Measurements from ENCODE around the gene GALNT18. TPM values are rescaled to one million over a fixed set of nuclear protein-coding genes. Genes with fewer than 3 reads are reported as not detected.

GALNT18 gene
- total RNA-seq, 2 experiments from 2014 or later = 6.8 to 7.4 TPM

GRCh38 chr11:11436715-11437313, 185.0 kb downstream of the GALNT18 start:
- Mint-ChIP-seq H3K36me3 (ENCODE audit: low read depth) (no peaks in the 10 kb centered on the region), H3K4me1 (ENCODE audit: low read depth) (no peaks in the 10 kb centered on the region), H3K27me3 (peaks cover 2% of the 10 kb centered on the region), H3K9me3 (no peaks in the 10 kb centered on the region), H3K4me3 (no peak overlapping the region), H3K27ac (no peak overlapping the region)
- ChIA-PET CTCF (no interaction called here), POLR2A (no interaction called here)
- intact Hi-C loops (cut with micrococcal nuclease) = no loop called here
- no peak for ATAC-seq
- no peak for DNase-seq
- TF ChIP-seq CTCF (IDR thresholded peaks at IDR 0.05) = no peak

- ATAC-seq (no peak), DNase-seq (no peak)
- intact Hi-C loops (cut with micrococcal nuclease) = no loop called here
- ChIA-PET POLR2A (no interaction called here), CTCF (interaction anchor here (2.0 kb wide), 1 partner anchor 10 kb away, joined by 5 read pairs; no protein-coding TSS in a partner anchor)
- H3K4me3 Mint-ChIP-seq = no peak overlapping the region
- H3K9me3 Mint-ChIP-seq = no peaks in the 10 kb centered on the region
- peaks cover 2% of the 10 kb centered on the region for H3K27me3 Mint-ChIP-seq
- no peak for TF ChIP-seq CTCF (IDR thresholded peaks at IDR 0.05)
- no peak overlapping the region for H3K27ac Mint-ChIP-seq
- H3K36me3 Mint-ChIP-seq (ENCODE audit: low read depth) = no peaks in the 10 kb centered on the region
- no peaks in the 10 kb centered on the region for H3K4me1 Mint-ChIP-seq (ENCODE audit: low read depth)
Measured at GRCh38 chr11:11435635-11436034, 186.2 kb downstream of the GALNT18 start.

GRCh38 chr11:11433960-11434359, 187.8 kb downstream of the GALNT18 start:
- Mint-ChIP-seq H3K36me3 (ENCODE audit: low read depth) (no peaks in the 10 kb centered on the region), H3K27ac (no peak overlapping the region), H3K4me1 (ENCODE audit: low read depth) (no peaks in the 10 kb centered on the region), H3K27me3 (peaks cover 2% of the 10 kb centered on the region), H3K4me3 (no peak overlapping the region), H3K9me3 (no peaks in the 10 kb centered on the region)
- ChIA-PET CTCF (no interaction called here), POLR2A (no interaction called here)
- DNase-seq = no peak
- TF ChIP-seq CTCF (IDR thresholded peaks at IDR 0.05) = no peak
- no peak for ATAC-seq
- intact Hi-C loops (cut with micrococcal nuclease) = no loop called here

- ATAC-seq = no peak
- Mint-ChIP-seq H3K36me3 (ENCODE audit: low read depth) (no peaks in the 10 kb centered on the region), H3K27me3 (peaks cover 2% of the 10 kb centered on the region), H3K4me3 (no peak overlapping the region), H3K27ac (no peak overlapping the region), H3K4me1 (ENCODE audit: low read depth) (no peaks in the 10 kb centered on the region), H3K9me3 (no peaks in the 10 kb centered on the region)
- ChIA-PET CTCF (no interaction called here), POLR2A (no interaction called here)
- intact Hi-C loops (cut with micrococcal nuclease) = no loop called here
- no peak for TF ChIP-seq CTCF (IDR thresholded peaks at IDR 0.05)
- DNase-seq = no peak
Measured at GRCh38 chr11:11432621-11433319, 189.0 kb downstream of the GALNT18 start.

GRCh38 chr11:11430431-11430830, 191.4 kb downstream of the GALNT18 start:
- POLR2A ChIA-PET = no interaction called here
- ATAC-seq = no peak
- no peak for DNase-seq
- CTCF ChIA-PET = no interaction called here
- no peaks in the 10 kb centered on the region for H3K36me3 Mint-ChIP-seq (ENCODE audit: low read depth)
- no peak for TF ChIP-seq CTCF (IDR thresholded peaks at IDR 0.05)
- no peak overlapping the region for H3K27ac Mint-ChIP-seq
- H3K9me3 Mint-ChIP-seq = no peaks in the 10 kb centered on the region
- intact Hi-C loops (cut with micrococcal nuclease) = no loop called here
- H3K4me3 Mint-ChIP-seq = no peak overlapping the region
- no peaks in the 10 kb centered on the region for H3K27me3 Mint-ChIP-seq
- H3K4me1 Mint-ChIP-seq (ENCODE audit: low read depth) = no peaks in the 10 kb centered on the region
